22Rv1 (cell line): ENCODE measurements around the gene MMP20.

Experiments used
- ZFX ChIP-seq: fragments of 450-650 bp; IDR thresholded peaks from 2 replicates; pipeline ENCODE4 v1.6.1; 2017; ENCODE audit warnings: antibody characterized with exemption, borderline replicate concordance
- TF ChIP-seq, protein P1 (sequence below): fragments of 450-650 bp; IDR thresholded peaks from 2 replicates; pipeline ENCODE4 v1.5.1; 2017; ENCODE audit warnings: mild to moderate bottlenecking

GRCh38 chr11:102598272-102598671 lies 26.9 kb downstream of the MMP20 start:
- TF ChIP-seq, protein P1, sequence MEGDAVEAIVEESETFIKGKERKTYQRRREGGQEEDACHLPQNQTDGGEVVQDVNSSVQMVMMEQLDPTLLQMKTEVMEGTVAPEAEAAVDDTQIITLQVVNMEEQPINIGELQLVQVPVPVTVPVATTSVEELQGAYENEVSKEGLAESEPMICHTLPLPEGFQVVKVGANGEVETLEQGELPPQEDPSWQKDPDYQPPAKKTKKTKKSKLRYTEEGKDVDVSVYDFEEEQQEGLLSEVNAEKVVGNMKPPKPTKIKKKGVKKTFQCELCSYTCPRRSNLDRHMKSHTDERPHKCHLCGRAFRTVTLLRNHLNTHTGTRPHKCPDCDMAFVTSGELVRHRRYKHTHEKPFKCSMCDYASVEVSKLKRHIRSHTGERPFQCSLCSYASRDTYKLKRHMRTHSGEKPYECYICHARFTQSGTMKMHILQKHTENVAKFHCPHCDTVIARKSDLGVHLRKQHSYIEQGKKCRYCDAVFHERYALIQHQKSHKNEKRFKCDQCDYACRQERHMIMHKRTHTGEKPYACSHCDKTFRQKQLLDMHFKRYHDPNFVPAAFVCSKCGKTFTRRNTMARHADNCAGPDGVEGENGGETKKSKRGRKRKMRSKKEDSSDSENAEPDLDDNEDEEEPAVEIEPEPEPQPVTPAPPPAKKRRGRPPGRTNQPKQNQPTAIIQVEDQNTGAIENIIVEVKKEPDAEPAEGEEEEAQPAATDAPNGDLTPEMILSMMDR: no peak
- TF ChIP-seq ZFX: no peak
